ENCODE measurements around the gene NRCAM.

Gene NRCAM

DNA sequence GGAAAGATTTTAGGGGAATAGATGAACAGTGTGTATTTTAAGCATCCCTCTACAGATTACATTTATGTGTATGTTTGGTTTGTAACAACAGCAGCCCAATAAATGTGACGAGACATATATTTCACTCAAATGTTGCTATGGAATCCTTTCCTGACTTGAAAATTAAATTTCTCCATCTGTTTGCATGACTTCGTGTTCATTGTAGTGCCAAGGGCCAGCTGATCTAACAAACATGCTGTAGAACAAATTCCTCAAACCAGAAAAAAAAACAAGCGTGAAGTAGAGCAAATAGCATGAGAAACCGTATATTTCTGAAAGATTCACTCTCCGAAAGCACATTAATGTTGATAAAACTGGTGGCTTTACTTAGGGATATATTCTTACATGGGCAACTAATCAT, 87.8 kb downstream of the NRCAM start:
- no peaks in the 10 kb centered on the region for H3K27me3 ChIP-seq (ENCODE audit: low read depth, low read length)
- peaks cover 25% of the 10 kb centered on the region for H3K36me3 ChIP-seq (replicated peaks; ENCODE audit: low read depth, low read length)
- TF ChIP-seq EZH2phosphoT487 (IDR thresholded peaks at IDR 0.05; ENCODE audit: low read depth): no peak
- TF ChIP-seq, protein P1, sequence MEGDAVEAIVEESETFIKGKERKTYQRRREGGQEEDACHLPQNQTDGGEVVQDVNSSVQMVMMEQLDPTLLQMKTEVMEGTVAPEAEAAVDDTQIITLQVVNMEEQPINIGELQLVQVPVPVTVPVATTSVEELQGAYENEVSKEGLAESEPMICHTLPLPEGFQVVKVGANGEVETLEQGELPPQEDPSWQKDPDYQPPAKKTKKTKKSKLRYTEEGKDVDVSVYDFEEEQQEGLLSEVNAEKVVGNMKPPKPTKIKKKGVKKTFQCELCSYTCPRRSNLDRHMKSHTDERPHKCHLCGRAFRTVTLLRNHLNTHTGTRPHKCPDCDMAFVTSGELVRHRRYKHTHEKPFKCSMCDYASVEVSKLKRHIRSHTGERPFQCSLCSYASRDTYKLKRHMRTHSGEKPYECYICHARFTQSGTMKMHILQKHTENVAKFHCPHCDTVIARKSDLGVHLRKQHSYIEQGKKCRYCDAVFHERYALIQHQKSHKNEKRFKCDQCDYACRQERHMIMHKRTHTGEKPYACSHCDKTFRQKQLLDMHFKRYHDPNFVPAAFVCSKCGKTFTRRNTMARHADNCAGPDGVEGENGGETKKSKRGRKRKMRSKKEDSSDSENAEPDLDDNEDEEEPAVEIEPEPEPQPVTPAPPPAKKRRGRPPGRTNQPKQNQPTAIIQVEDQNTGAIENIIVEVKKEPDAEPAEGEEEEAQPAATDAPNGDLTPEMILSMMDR (IDR thresholded peaks at IDR 0.05; ENCODE audit: low read depth, low read length): no peak
- H3K4me1 ChIP-seq (ENCODE audit: low read length): peaks cover 12% of the 10 kb centered on the region; the same call in 1 of the 2 replicates
- H3K4me2 ChIP-seq (ENCODE audit: low read length): no peak overlapping the region
- peaks cover 33% of the 10 kb centered on the region for H4K20me1 ChIP-seq (ENCODE audit: insufficient read depth, low read length)
- H3K27ac ChIP-seq (ENCODE audit: low read length): no peak overlapping the region
- H3K4me3 ChIP-seq (ENCODE audit: low read length): no peak overlapping the region
- no peak overlapping the region for H3K9ac ChIP-seq (ENCODE audit: low read length)
- H2AFZ ChIP-seq (ENCODE audit: low read depth, low read length): no peak overlapping the region
- no peaks in the 10 kb centered on the region for H3K9me3 ChIP-seq (ENCODE audit: insufficient read depth, low read length)
- H3K79me2 ChIP-seq (ENCODE audit: low read length): peaks cover 64% of the 10 kb centered on the region

DNA sequence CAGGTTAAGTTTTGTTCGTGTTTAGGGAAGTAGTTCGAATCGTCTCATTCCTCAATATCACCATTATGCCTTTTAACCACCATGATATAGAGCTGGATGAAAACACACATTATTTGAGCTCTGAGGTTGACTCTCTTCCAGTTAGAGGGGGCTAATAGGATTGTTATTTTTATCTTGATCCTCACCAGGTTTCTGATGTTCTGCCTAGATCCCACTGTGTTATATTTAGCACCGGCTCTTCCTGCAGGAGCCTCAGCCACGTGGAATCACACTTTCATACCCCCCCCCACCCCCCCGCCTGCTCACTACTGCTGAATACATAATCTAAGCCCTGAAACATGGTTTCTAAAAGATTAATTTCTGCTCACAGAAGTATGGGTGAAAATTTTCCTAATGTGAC, 88.3 kb downstream of the NRCAM start:
- TF ChIP-seq, protein P1 (IDR thresholded peaks at IDR 0.05; ENCODE audit: low read depth, low read length): no peak
- no peak for TF ChIP-seq EZH2phosphoT487 (IDR thresholded peaks at IDR 0.05; ENCODE audit: low read depth)
- Histone ChIP-seq H3K9me3 (ENCODE audit: insufficient read depth, low read length) (no peaks in the 10 kb centered on the region), H3K4me3 (ENCODE audit: low read length) (no peak overlapping the region), H3K4me1 (ENCODE audit: low read length) (peaks cover 8% of the 10 kb centered on the region; the same call in 1 of the 2 replicates), H3K9ac (ENCODE audit: low read length) (no peak overlapping the region), H4K20me1 (ENCODE audit: insufficient read depth, low read length) (peaks cover 27% of the 10 kb centered on the region), H3K79me2 (ENCODE audit: low read length) (peaks cover 63% of the 10 kb centered on the region), H3K27ac (ENCODE audit: low read length) (no peak overlapping the region), H3K36me3 (replicated peaks; ENCODE audit: low read depth, low read length) (peaks cover 25% of the 10 kb centered on the region), H2AFZ (ENCODE audit: low read depth, low read length) (no peak overlapping the region), H3K4me2 (ENCODE audit: low read length) (no peak overlapping the region), H3K27me3 (ENCODE audit: low read depth, low read length) (no peaks in the 10 kb centered on the region)

DNA sequence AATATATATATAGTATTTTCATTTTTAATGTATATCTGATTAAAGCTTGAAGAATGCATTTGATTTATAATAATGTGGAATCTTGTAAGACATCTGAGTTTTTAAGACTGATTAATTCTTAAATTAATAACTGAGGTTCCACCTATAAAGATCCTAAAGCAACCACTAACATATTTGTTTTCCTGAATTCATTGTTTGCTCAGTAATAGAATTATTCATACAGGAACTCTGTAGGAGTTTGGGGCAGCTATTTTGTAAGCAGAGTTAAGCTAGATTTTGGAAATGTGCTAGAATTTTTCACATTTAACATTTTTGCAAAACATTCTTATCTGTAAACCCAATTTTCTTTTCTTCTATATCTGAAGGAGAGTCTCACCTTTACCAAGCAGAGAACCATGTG, 88.9 kb downstream of the NRCAM start:
- Histone ChIP-seq H3K4me2 (ENCODE audit: low read length) (no peak overlapping the region), H4K20me1 (ENCODE audit: insufficient read depth, low read length) (peaks cover 22% of the 10 kb centered on the region), H3K4me1 (ENCODE audit: low read length) (peaks cover 11% of the 10 kb centered on the region; the same call in 1 of the 2 replicates), H3K79me2 (ENCODE audit: low read length) (peaks cover 62% of the 10 kb centered on the region), H3K27me3 (ENCODE audit: low read depth, low read length) (no peaks in the 10 kb centered on the region), H2AFZ (ENCODE audit: low read depth, low read length) (no peak overlapping the region), H3K9ac (ENCODE audit: low read length) (no peak overlapping the region), H3K27ac (ENCODE audit: low read length) (no peak overlapping the region), H3K36me3 (replicated peaks; ENCODE audit: low read depth, low read length) (peaks cover 22% of the 10 kb centered on the region), H3K9me3 (ENCODE audit: insufficient read depth, low read length) (no peaks in the 10 kb centered on the region), H3K4me3 (ENCODE audit: low read length) (no peak overlapping the region)
- TF ChIP-seq, protein P1 (IDR thresholded peaks at IDR 0.05; ENCODE audit: low read depth, low read length): no peak
- no peak for TF ChIP-seq EZH2phosphoT487 (IDR thresholded peaks at IDR 0.05; ENCODE audit: low read depth)

DNA sequence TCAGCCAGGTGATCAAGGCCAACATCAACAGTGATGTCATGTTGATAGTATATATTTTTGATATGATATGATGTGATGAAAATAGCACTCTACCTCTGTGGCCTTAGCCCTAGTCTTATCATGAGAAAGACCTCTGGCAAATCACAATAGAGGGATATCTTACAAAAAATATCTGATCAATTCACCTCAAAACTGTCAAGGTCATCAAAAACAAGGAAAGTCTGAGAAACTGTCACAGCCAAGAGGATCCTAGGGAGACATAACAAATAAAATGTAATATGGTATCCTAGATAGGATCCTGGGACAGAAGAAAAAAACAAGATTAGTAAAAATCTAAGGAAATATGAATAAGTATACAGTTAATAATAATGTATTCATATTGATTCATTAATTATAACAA, 92.6 kb downstream of the NRCAM start:
- H2AFZ ChIP-seq (ENCODE audit: low read depth, low read length): no peak overlapping the region
- H3K27me3 ChIP-seq (ENCODE audit: low read depth, low read length): no peaks in the 10 kb centered on the region
- H3K4me1 ChIP-seq (ENCODE audit: low read length): peaks cover 43% of the 10 kb centered on the region
- H3K36me3 ChIP-seq (replicated peaks; ENCODE audit: low read depth, low read length): peaks cover 26% of the 10 kb centered on the region
- H3K79me2 ChIP-seq (ENCODE audit: low read length): peaks cover 74% of the 10 kb centered on the region
- peaks cover 16% of the 10 kb centered on the region; the same call in 1 of the 2 replicates for H4K20me1 ChIP-seq (ENCODE audit: insufficient read depth, low read length)
- no peak overlapping the region for H3K9ac ChIP-seq (ENCODE audit: low read length)
- no peak overlapping the region for H3K4me2 ChIP-seq (ENCODE audit: low read length)
- H3K9me3 ChIP-seq (ENCODE audit: insufficient read depth, low read length): no peaks in the 10 kb centered on the region
- no peak for TF ChIP-seq EZH2phosphoT487 (IDR thresholded peaks at IDR 0.05; ENCODE audit: low read depth)
- TF ChIP-seq, protein P1 (IDR thresholded peaks at IDR 0.05; ENCODE audit: low read depth, low read length): no peak
- H3K27ac ChIP-seq (ENCODE audit: low read length): no peak overlapping the region
- no peak overlapping the region for H3K4me3 ChIP-seq (ENCODE audit: low read length)

All from OCI-LY3 (cell line).